GM18511 (cell line): ENCODE data around the gene HAL.
"Not testable (repeated sequence)": the region's sequence is repeated elsewhere in the genome, so short reads cannot be mapped to it uniquely, and the experiment has no call there.

Experiments
- ATAC-seq: cut with Tn5 transposase; IDR thresholded peaks from one replicate; pipeline ENCODE4 v1.9.1; 2021; ENCODE audit warnings: mild to moderate bottlenecking, moderate library complexity; ENCODE audit not compliant: unreplicated experiment

HAL gene

GRCh38 chr12:95978351-95978750 lies 17.8 kb downstream of the HAL start:
- no peak for ATAC-seq

GRCh38 chr12:95977764-95978305 lies 18.3 kb downstream of the HAL start:
- ATAC-seq: no peak

- no peak for ATAC-seq
Observed at GRCh38 chr12:95976416-95976832, 19.7 kb downstream of the HAL start.

GRCh38 chr12:95975491-95975890 lies 20.7 kb downstream of the HAL start:
- no peak for ATAC-seq

GRCh38 chr12:95974358-95974757 lies 21.8 kb downstream of the HAL start:
- no peak for ATAC-seq

GRCh38 chr12:95972832-95973456 lies 23.2 kb downstream of the HAL start:
- ATAC-seq: no peak

- no peak for ATAC-seq
Observed at GRCh38 chr12:95970905-95971304, 25.2 kb downstream of the HAL start.

- ATAC-seq: not testable (repeated sequence)
Observed at GRCh38 chr12:95969116-95969515, 27.0 kb downstream of the HAL start.

GRCh38 chr12:95967301-95967700 lies 28.8 kb downstream of the HAL start:
- ATAC-seq: no peak

- ATAC-seq: no peak
Observed at GRCh38 chr12:95966287-95966870, 29.8 kb downstream of the HAL start.

- ATAC-seq: no peak
Observed at GRCh38 chr12:95963096-95963495, 33.0 kb downstream of the HAL start.

- no peak for ATAC-seq
Observed at GRCh38 chr12:95962222-95962621, 33.9 kb downstream of the HAL start.

- no peak for ATAC-seq
Observed at GRCh38 chr12:95960241-95960640, 35.9 kb downstream of the HAL start.

GRCh38 chr12:95959107-95959506 lies 37.0 kb downstream of the HAL start:
- no peak for ATAC-seq

GRCh38 chr12:95956557-95957145 lies 39.5 kb downstream of the HAL start:
- no peak for ATAC-seq

- no peak for ATAC-seq
Observed at GRCh38 chr12:95955549-95956159, 40.5 kb downstream of the HAL start.

GRCh38 chr12:95953000-95953399 lies 43.1 kb downstream of the HAL start:
- ATAC-seq: no peak

GRCh38 chr12:95951515-95951914 lies 44.6 kb downstream of the HAL start:
- no peak for ATAC-seq

GRCh38 chr12:95949477-95950206 lies 46.5 kb downstream of the HAL start:
- ATAC-seq: no peak

- no peak for ATAC-seq
Observed at GRCh38 chr12:95944108-95944704, 51.9 kb downstream of the HAL start.

GRCh38 chr12:95943330-95943842 lies 52.8 kb downstream of the HAL start, which contains the start of gene AMDHD1:
Gene AMDHD1 (plus strand): TSS chr12:95943331. CDS start chr12:95943399, 68 bp downstream.
- ATAC-seq: peak; percentile 60
